Hepatocyte (in vitro differentiated cells): ENCODE data around the gene HS6ST1.

ENCODE experiments used
- CTCF ChIP-seq: fragments of 200-600 bp; sonication (generic); IDR thresholded peaks from 2 replicates; pipeline ENCODE4 v1.5.1; 2016; ENCODE audit warnings: antibody characterized with exemption, mild to moderate bottlenecking; ENCODE audit not compliant: poor library complexity
- EZH2phosphoT487 ChIP-seq: fragments of 200-600 bp; sonication (generic); IDR thresholded peaks from one replicate; pipeline ENCODE4 v1.6.1; 2018; ENCODE audit warnings: antibody characterized with exemption, mild to moderate bottlenecking, low read depth, moderate library complexity; ENCODE audit not compliant: unreplicated experiment, severe bottlenecking

- TF ChIP-seq CTCF (no peak), EZH2phosphoT487 (no peak)
Measured at GRCh38 chr2:128332091-128332634, 13.5 kb upstream of the HS6ST1 start.
